Hypothalamus (tissue), 51 donors: ENCODE results near the gene ARHGEF28.

Source experiments
- DNase-seq, 51 donors: peaks; one replicate each; lab custom pipeline; 2025; lab: John Stamatoyannopoulos, UW

ARHGEF28 gene

GRCh38 chr5:73763300-73764032, 137.5 kb downstream of the ARHGEF28 start:
- DNase-seq = no peak

GRCh38 chr5:73764586-73764985, 138.6 kb downstream of the ARHGEF28 start:
- no peak for DNase-seq

- no peak for DNase-seq
Observed at GRCh38 chr5:73764996-73765395, 139.0 kb downstream of the ARHGEF28 start.

GRCh38 chr5:73766902-73767301, 140.9 kb downstream of the ARHGEF28 start:
- no peak for DNase-seq

- no peak for DNase-seq
Observed at GRCh38 chr5:73770172-73771025, 144.4 kb downstream of the ARHGEF28 start.

GRCh38 chr5:73774924-73775323, 148.9 kb downstream of the ARHGEF28 start:
- DNase-seq = no peak

GRCh38 chr5:73776405-73776804, 150.4 kb downstream of the ARHGEF28 start:
- no peak for DNase-seq

GRCh38 chr5:73777192-73777591, 151.2 kb downstream of the ARHGEF28 start:
- no peak for DNase-seq

GRCh38 chr5:73780302-73781080, 154.5 kb downstream of the ARHGEF28 start:
- peak in 1 of 51 donors; percentile 2 for DNase-seq

GRCh38 chr5:73781107-73781768, 155.2 kb downstream of the ARHGEF28 start:
- DNase-seq = no peak

- no peak for DNase-seq
Observed at GRCh38 chr5:73783828-73784227, 157.8 kb downstream of the ARHGEF28 start.

- DNase-seq = no peak
Observed at GRCh38 chr5:73786043-73786831, 160.2 kb downstream of the ARHGEF28 start.

GRCh38 chr5:73789851-73790281, 163.9 kb downstream of the ARHGEF28 start:
- no peak for DNase-seq

GRCh38 chr5:73791389-73791788, 165.4 kb downstream of the ARHGEF28 start:
- DNase-seq = no peak

- DNase-seq = peak in 47 of 51 donors; percentile 1 to 82 (median 36)
Observed at GRCh38 chr5:73792687-73793320, 166.8 kb downstream of the ARHGEF28 start.

- no peak for DNase-seq
Observed at GRCh38 chr5:73793911-73794310, 167.9 kb downstream of the ARHGEF28 start.

GRCh38 chr5:73796164-73797131, 170.5 kb downstream of the ARHGEF28 start:
- DNase-seq = no peak

GRCh38 chr5:73797132-73797510, 171.1 kb downstream of the ARHGEF28 start:
- DNase-seq = no peak
